CD4-positive, alpha-beta T cell (primary cell): ENCODE results near the gene NR3C2. TPM values are rescaled to one million over a fixed set of nuclear protein-coding genes. Genes with fewer than 3 reads are reported as not detected.

ENCODE experiments used
- ATAC-seq: fragments of 200-7000 bp; cut with Tn5 transposase; one replicate; pipeline ENCODE4 v1.10.0; 2022; ENCODE audit warnings: mild to moderate bottlenecking; ENCODE audit not compliant: poor library complexity
- CTCF ChIA-PET: fragments of 350-600 bp; sonication (Branson Sonifier 250); formaldehyde crosslinking; loops from one replicate; lab custom pipeline; 2021; ENCODE audit warnings: antibody characterized with exemption, inconsistent platforms; lab: Charles Lee
- POLR2A ChIA-PET: fragments of 350-600 bp; sonication (Branson Sonifier 250); formaldehyde crosslinking; loops from one replicate; lab custom pipeline; 2021; ENCODE audit warnings: antibody characterized with exemption, inconsistent platforms; lab: Charles Lee
- DNase-seq, 14 experiments: peaks; one replicate each; pipeline ENCODE4 v3.0.0-alpha.2; 2013 to 2020; ENCODE audit warnings: mixed read lengths in 2 of 14
- H3K27ac ChIP-seq, 2 donors: one replicate each; pipeline versions ENCODE4 v1.5.1 to v1.7.0; 2013; ENCODE audit warnings: low read length in 2 of 2, low read depth in 1 of 2, mild to moderate bottlenecking in 1 of 2
- H3K27me3 ChIP-seq, 2 experiments: 1 replicate in 1 of 2; 2 replicates in 1 of 2; pipeline versions ENCODE4 v1.6.1 to v1.7.0; 2013; ENCODE audit warnings: low read length in 2 of 2, control low read depth in 1 of 2, mild to moderate bottlenecking in 1 of 2, moderate library complexity in 1 of 2; ENCODE audit not compliant: insufficient read depth in 2 of 2, control insufficient read depth in 1 of 2
- H3K36me3 ChIP-seq: one replicate; pipeline ENCODE4 v1.6.1; 2013; ENCODE audit warnings: low read length, control low read depth; ENCODE audit not compliant: insufficient read depth
- H3K4me1 ChIP-seq: one replicate; pipeline ENCODE4 v1.6.1; 2013; ENCODE audit warnings: low read length, control low read depth; ENCODE audit not compliant: insufficient read depth
- H3K4me3 ChIP-seq: one replicate; pipeline ENCODE4 v1.5.1; 2013; ENCODE audit warnings: mild to moderate bottlenecking, low read length, moderate library complexity
- H3K9me3 ChIP-seq, 2 experiments: 1 replicate in 1 of 2; 2 replicates in 1 of 2; pipeline versions ENCODE4 v1.6.1 to v1.7.0; 2013; ENCODE audit warnings: low read length in 2 of 2, mild to moderate bottlenecking in 2 of 2, control low read depth in 1 of 2, moderate library complexity in 1 of 2; ENCODE audit not compliant: control insufficient read depth in 1 of 2, insufficient read depth in 1 of 2
- H3K27ac Mint-ChIP-seq: one replicate; pipeline ENCODE4 v1.8.0; 2020; ENCODE audit warnings: mixed read lengths
- H3K27me3 Mint-ChIP-seq: one replicate; pipeline ENCODE4 v1.8.0; 2021; ENCODE audit warnings: mixed read lengths
- H3K36me3 Mint-ChIP-seq: one replicate; pipeline ENCODE4 v1.8.0; 2021; ENCODE audit warnings: low read depth, mixed read lengths
- H3K4me1 Mint-ChIP-seq: one replicate; pipeline ENCODE4 v1.8.0; 2021; ENCODE audit warnings: low read depth, mixed read lengths
- H3K4me3 Mint-ChIP-seq: one replicate; pipeline ENCODE4 v1.8.0; 2020; ENCODE audit warnings: mild to moderate bottlenecking, mixed read lengths
- H3K9me3 Mint-ChIP-seq: one replicate; pipeline ENCODE4 v1.8.0; 2020; ENCODE audit warnings: mixed read lengths
- intact Hi-C, 2 experiments: fragments of 100-400 bp; cut with DNase I in 1 of 2; cut with micrococcal nuclease in 1 of 2; formaldehyde crosslinking; loops; one replicate each; pipeline versions ENCODE4 v1.15.1 to v1.9.0; 2023 to 2025; cut with DNase I, micrococcal nuclease
- total RNA-seq, 174 experiments: library from RNA in 2 of 174; stranded (reverse) in 2 of 174; gene quantifications; one replicate each; pipeline ENCODE4 v1.2.3 and lab custom pipeline; 2021 to 2026
- TF ChIP-seq, protein P1 (sequence below): fragments of 200-600 bp; IDR thresholded peaks from one replicate; pipeline ENCODE4 v1.8.0; 2022; ENCODE audit warnings: antibody characterized with exemption, mild to moderate bottlenecking

NR3C2 gene
- total RNA-seq, 2 experiments from 2014 or later = 31.6 to 35.0 TPM

DNA sequence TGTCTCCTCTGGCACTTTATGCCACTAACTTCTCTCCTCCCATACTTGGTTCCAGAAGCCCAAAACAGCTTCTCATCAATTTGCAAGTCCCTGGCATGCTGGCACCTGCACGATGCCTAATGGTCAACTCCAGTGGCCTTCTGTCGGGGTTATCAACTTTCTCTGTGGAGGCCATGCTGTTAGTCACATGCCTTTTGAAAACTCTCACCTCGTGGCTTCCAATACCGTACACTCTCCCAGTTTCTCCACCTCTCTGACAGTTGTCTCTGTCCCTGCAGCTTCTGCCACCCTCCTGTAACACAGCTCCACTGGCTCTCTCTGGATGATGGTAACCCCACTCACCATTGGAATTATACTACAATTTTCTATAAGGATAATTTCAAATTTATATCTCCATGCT, 324.0 kb downstream of the NR3C2 start:
- CTCF ChIA-PET = no interaction called here
- TF ChIP-seq, protein P1, sequence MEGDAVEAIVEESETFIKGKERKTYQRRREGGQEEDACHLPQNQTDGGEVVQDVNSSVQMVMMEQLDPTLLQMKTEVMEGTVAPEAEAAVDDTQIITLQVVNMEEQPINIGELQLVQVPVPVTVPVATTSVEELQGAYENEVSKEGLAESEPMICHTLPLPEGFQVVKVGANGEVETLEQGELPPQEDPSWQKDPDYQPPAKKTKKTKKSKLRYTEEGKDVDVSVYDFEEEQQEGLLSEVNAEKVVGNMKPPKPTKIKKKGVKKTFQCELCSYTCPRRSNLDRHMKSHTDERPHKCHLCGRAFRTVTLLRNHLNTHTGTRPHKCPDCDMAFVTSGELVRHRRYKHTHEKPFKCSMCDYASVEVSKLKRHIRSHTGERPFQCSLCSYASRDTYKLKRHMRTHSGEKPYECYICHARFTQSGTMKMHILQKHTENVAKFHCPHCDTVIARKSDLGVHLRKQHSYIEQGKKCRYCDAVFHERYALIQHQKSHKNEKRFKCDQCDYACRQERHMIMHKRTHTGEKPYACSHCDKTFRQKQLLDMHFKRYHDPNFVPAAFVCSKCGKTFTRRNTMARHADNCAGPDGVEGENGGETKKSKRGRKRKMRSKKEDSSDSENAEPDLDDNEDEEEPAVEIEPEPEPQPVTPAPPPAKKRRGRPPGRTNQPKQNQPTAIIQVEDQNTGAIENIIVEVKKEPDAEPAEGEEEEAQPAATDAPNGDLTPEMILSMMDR = no peak
- Histone ChIP-seq H3K9me3 (peaks cover 0 to 2% of the 10 kb centered on the region in 2 experiments), H3K36me3 (peaks cover 32% of the 10 kb centered on the region), H3K4me1 (no peaks in the 10 kb centered on the region), H3K27ac (no peak overlapping the region), H3K27me3 (no peaks in the 10 kb centered on the region), H3K4me3 (no peak overlapping the region)
- H3K27ac Mint-ChIP-seq = no peak overlapping the region
- peaks cover 2% of the 10 kb centered on the region for H3K9me3 Mint-ChIP-seq
- intact Hi-C loops = no loop called here
- H3K4me1 Mint-ChIP-seq = peaks cover 46% of the 10 kb centered on the region
- H3K36me3 Mint-ChIP-seq = peaks cover 91% of the 10 kb centered on the region
- ATAC-seq (no peak), DNase-seq (no peak)
- H3K4me3 Mint-ChIP-seq = no peak overlapping the region
- POLR2A ChIA-PET = no interaction called here
- H3K27me3 Mint-ChIP-seq = no peaks in the 10 kb centered on the region

DNA sequence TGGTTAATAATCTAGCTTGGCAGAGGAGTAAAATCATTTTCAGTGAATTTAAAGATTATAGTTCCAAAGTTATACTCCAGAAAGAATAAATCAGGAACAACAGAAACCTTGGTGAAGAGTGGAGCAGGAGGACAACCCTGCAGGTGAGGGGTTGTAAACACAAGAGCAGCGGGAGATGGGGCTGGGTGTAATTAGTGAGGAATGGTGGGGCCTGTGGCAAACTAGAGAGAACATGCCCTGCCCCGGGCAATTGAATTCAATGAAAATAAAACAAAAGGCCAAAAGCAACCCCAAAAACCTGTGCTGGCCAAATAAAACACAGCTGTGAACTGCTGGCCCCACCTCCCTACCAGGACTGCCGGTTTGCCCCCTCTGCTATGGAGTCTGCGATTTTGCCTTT, 325.2 kb downstream of the NR3C2 start:
- ChIA-PET POLR2A (no interaction called here), CTCF (no interaction called here)
- Mint-ChIP-seq H3K4me1 (peaks cover 59% of the 10 kb centered on the region), H3K27me3 (no peaks in the 10 kb centered on the region), H3K9me3 (no peaks in the 10 kb centered on the region), H3K36me3 (peaks cover 93% of the 10 kb centered on the region), H3K27ac (peak overlapping the region; percentile 53), H3K4me3 (no peak overlapping the region)
- no peak overlapping the region for H3K4me3 ChIP-seq
- intact Hi-C loops = no loop called here
- no peak for DNase-seq
- no peaks in the 10 kb centered on the region for H3K9me3 ChIP-seq
- peaks cover 36% of the 10 kb centered on the region for H3K36me3 ChIP-seq
- no peak overlapping the region for H3K27ac ChIP-seq
- TF ChIP-seq, protein P1 = no peak
- no peak for ATAC-seq
- no peaks in the 10 kb centered on the region for H3K4me1 ChIP-seq
- no peaks in the 10 kb centered on the region for H3K27me3 ChIP-seq

DNA sequence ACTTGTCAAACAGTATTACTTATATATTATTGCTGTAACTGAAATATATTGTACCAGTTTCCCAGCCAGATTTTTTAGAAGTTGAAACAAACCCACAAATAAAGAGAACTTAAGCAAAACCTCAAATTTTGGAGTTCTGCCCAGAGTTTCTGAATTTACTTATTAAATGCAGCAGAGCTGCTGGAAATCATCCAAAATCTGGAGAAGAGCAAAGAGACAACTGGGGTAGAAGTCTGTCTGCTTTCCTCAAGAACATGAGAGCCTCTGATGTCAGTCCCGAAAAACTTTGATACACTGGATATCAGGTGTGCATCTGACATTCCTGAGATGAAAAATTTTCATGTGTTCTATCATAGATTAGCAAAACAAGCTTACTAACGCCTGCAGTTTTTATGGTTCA, 325.9 kb downstream of the NR3C2 start:
- peaks cover 65% of the 10 kb centered on the region for H3K4me1 Mint-ChIP-seq
- H3K27me3 Mint-ChIP-seq = no peaks in the 10 kb centered on the region
- H3K36me3 Mint-ChIP-seq = peaks cover 93% of the 10 kb centered on the region
- no peaks in the 10 kb centered on the region for H3K9me3 ChIP-seq
- ChIA-PET CTCF (no interaction called here), POLR2A (no interaction called here)
- H3K4me1 ChIP-seq = no peaks in the 10 kb centered on the region
- no peaks in the 10 kb centered on the region for H3K9me3 Mint-ChIP-seq
- H3K27ac Mint-ChIP-seq = peak overlapping the region; percentile 53
- no peak overlapping the region for H3K4me3 Mint-ChIP-seq
- no peaks in the 10 kb centered on the region for H3K27me3 ChIP-seq
- no peak for DNase-seq
- ATAC-seq = no peak
- peaks cover 42% of the 10 kb centered on the region for H3K36me3 ChIP-seq
- no peak overlapping the region for H3K27ac ChIP-seq
- intact Hi-C loops = no loop called here
- no peak overlapping the region for H3K4me3 ChIP-seq
- TF ChIP-seq, protein P1 = no peak
